Stimulated activated CD8-positive, alpha-beta memory T cell treated with anti-CD3 and anti-CD28 coated beads, Interleukin-4, amount 100 ng/mL, for 48 hours (primary cell): ENCODE measurements around the gene PRLH.

Source experiments
- DNase-seq: peaks from one replicate; pipeline ENCODE4 v3.0.0-alpha.2; 2020

PRLH gene

GRCh38 chr2:237566401-237567235 lies at the start of gene PRLH:
Gene PRLH (plus strand): TSS chr2:237566574. CDS start chr2:237566574, 0 bp downstream.
- no peak for DNase-seq

GRCh38 chr2:237517163-237517562 lies 49.2 kb upstream of the PRLH start:
- DNase-seq: no peak

- no peak for DNase-seq
These were observed 48.4 kb upstream of the PRLH start for GRCh38 chr2:237517990-237518389.

- no peak for DNase-seq
These were observed 46.7 kb upstream of the PRLH start for GRCh38 chr2:237519506-237520245.

- DNase-seq: no peak
These were observed 46.1 kb upstream of the PRLH start for GRCh38 chr2:237520290-237520689.

- DNase-seq: no peak
These were observed 41.7 kb upstream of the PRLH start for GRCh38 chr2:237524631-237525030.

- no peak for DNase-seq
These were observed 40.7 kb upstream of the PRLH start for GRCh38 chr2:237525559-237526157.

- no peak for DNase-seq
These were observed 39.1 kb upstream of the PRLH start for GRCh38 chr2:237527233-237527632.

- no peak for DNase-seq
These were observed 38.6 kb upstream of the PRLH start for GRCh38 chr2:237527766-237528165.

- DNase-seq: no peak
These were observed 36.6 kb upstream of the PRLH start for GRCh38 chr2:237529452-237530402.

GRCh38 chr2:237530472-237531433 lies 35.6 kb upstream of the PRLH start:
- DNase-seq: no peak

- DNase-seq: no peak
These were observed 34.2 kb upstream of the PRLH start for GRCh38 chr2:237532160-237532559.

- no peak for DNase-seq
These were observed 32.7 kb upstream of the PRLH start for GRCh38 chr2:237533668-237534161.

GRCh38 chr2:237534380-237534779 lies 32.0 kb upstream of the PRLH start:
- DNase-seq: no peak

- DNase-seq: no peak
These were observed 30.8 kb upstream of the PRLH start for GRCh38 chr2:237535385-237536082.

- no peak for DNase-seq
These were observed 30.3 kb upstream of the PRLH start for GRCh38 chr2:237536083-237536415.

GRCh38 chr2:237536617-237537016 lies 29.8 kb upstream of the PRLH start:
- DNase-seq: no peak

GRCh38 chr2:237538001-237538720 lies 28.2 kb upstream of the PRLH start:
- no peak for DNase-seq

- no peak for DNase-seq
These were observed 27.5 kb upstream of the PRLH start for GRCh38 chr2:237538901-237539300.

GRCh38 chr2:237539681-237540080 lies 26.7 kb upstream of the PRLH start:
- DNase-seq: no peak
